BJ (cell line): ENCODE results near the gene HPN. TPM values are rescaled to one million over a fixed set of nuclear protein-coding genes. Genes with fewer than 3 reads are reported as not detected.

Source experiments
- CTCF ChIA-PET: fragments of 350-600 bp; formaldehyde crosslinking; extraction: SDS; loops from one replicate; lab custom pipeline; 2021; ENCODE audit warnings: antibody characterized with exemption, inconsistent platforms; lab: Yijun Ruan, JAX
- POLR2A ChIA-PET: fragments of 300-600 bp; sonication (Branson Sonifier 250); formaldehyde crosslinking; extraction: SDS; loops from one replicate; lab custom pipeline; 2021; ENCODE audit warnings: antibody characterized with exemption; lab: Charles Lee
- DNase-seq: peaks from one replicate; pipeline ENCODE4 v3.0.0-alpha.2; 2011; ENCODE audit warnings: low read depth
- H3K27me3 ChIP-seq: 2 replicates; pipeline ENCODE4 v1.6.0; 2011; ENCODE audit warnings: low read length; ENCODE audit not compliant: control insufficient read depth, insufficient read depth
- H3K36me3 ChIP-seq: 2 replicates; pipeline ENCODE4 v1.5.1; 2011; ENCODE audit warnings: low read length; ENCODE audit not compliant: control insufficient read depth, insufficient read depth
- H3K4me3 ChIP-seq: 2 replicates; pipeline ENCODE4 v1.5.1; 2011; ENCODE audit warnings: low read depth, mild to moderate bottlenecking, control low read depth, low read length
- CTCF ChIP-seq: IDR thresholded peaks from 2 replicates; pipeline ENCODE4 v1.5.1; 2011; ENCODE audit warnings: low read depth, mild to moderate bottlenecking, control low read depth, inconsistent platforms, low read length, moderate library complexity; ENCODE audit not compliant: insufficient read depth
- polyA plus RNA-seq: library from polyadenylated mRNA; depleted of rRNA; stranded (reverse); fragments of >200 nt; gene quantifications from 2 replicates; pipeline ENCODE4 v1.2.3, GENCODE V29; 2011

Gene HPN
- polyA plus RNA-seq, 1 experiment: not detected

GRCh38 chr19:35076657-35077056 lies 35.1 kb downstream of the HPN start:
- CTCF ChIA-PET: no interaction called here
- Histone ChIP-seq H3K27me3 (peaks cover 1% of the 10 kb centered on the region; the same call in 1 of the 2 replicates), H3K4me3 (no peak overlapping the region), H3K36me3 (no peaks in the 10 kb centered on the region)
- no peak for TF ChIP-seq CTCF
- POLR2A ChIA-PET: no interaction called here
- no peak for DNase-seq

GRCh38 chr19:35077411-35078223 lies 36.1 kb downstream of the HPN start:
- ChIA-PET CTCF (interaction anchor here (1.1 to 1.3 kb wide), 2 partner anchors 11 to 13 kb away, joined by 3 to 5 read pairs; no protein-coding TSS in a partner anchor), POLR2A (no interaction called here)
- peaks cover 1% of the 10 kb centered on the region; the same call in 1 of the 2 replicates for H3K27me3 ChIP-seq
- no peak for TF ChIP-seq CTCF
- no peak overlapping the region for H3K4me3 ChIP-seq
- no peak for DNase-seq
- H3K36me3 ChIP-seq: no peaks in the 10 kb centered on the region

GRCh38 chr19:35079826-35080225 lies 38.3 kb downstream of the HPN start:
- CTCF ChIA-PET: interaction anchor here (0.9 kb wide), 1 partner anchor 14 kb away, joined by 3 read pairs; no protein-coding TSS in a partner anchor
- TF ChIP-seq CTCF: no peak

GRCh38 chr19:35080613-35081170 lies 39.2 kb downstream of the HPN start:
- H3K36me3 ChIP-seq: no peaks in the 10 kb centered on the region
- POLR2A ChIA-PET: no interaction called here
- no peaks in the 10 kb centered on the region for H3K27me3 ChIP-seq
- CTCF ChIA-PET: interaction anchor here (0.9 to 3.1 kb wide), 5 partner anchors 11 to 55 kb away, joined by 3 to 10 read pairs (median 6); partner anchors contain the start of gene LGI4
- TF ChIP-seq CTCF: no peak
- no peak overlapping the region for H3K4me3 ChIP-seq
- no peak for DNase-seq

More at GRCh38 chr19:35079826-35080225, 38.3 kb downstream of the HPN start:
- Histone ChIP-seq H3K4me3 (no peak overlapping the region), H3K36me3 (no peaks in the 10 kb centered on the region), H3K27me3 (no peaks in the 10 kb centered on the region)
- POLR2A ChIA-PET: no interaction called here
- DNase-seq: no peak

- DNase-seq: no peak
- no peak overlapping the region for H3K4me3 ChIP-seq
- POLR2A ChIA-PET: no interaction called here
- no peaks in the 10 kb centered on the region for H3K36me3 ChIP-seq
- CTCF ChIA-PET: interaction anchor here (1.2 to 3.1 kb wide), 5 partner anchors 10 to 54 kb away, joined by 3 to 10 read pairs (median 6); partner anchors contain the start of gene LGI4
- no peak for TF ChIP-seq CTCF
- H3K27me3 ChIP-seq: no peaks in the 10 kb centered on the region
These were observed 39.7 kb downstream of the HPN start for GRCh38 chr19:35081201-35081600.
